K562 (cell line): ENCODE results near the gene RPL7L1. TPM values are rescaled to one million over a fixed set of nuclear protein-coding genes. Genes with fewer than 3 reads are reported as not detected.

Experiments
- ADNP ChIP-seq: fragments of 200-800 bp; sonication (Bioruptor generic); IDR thresholded peaks from 2 replicates; pipeline ENCODE4 v1.6.1; 2016; ENCODE audit warnings: missing genetic modification characterization, missing compliant biosample characterization
- ARID4B ChIP-seq: sonication (generic); formaldehyde crosslinking; IDR thresholded peaks from 2 replicates; pipeline ENCODE4 v1.8.0; 2022; ENCODE audit warnings: mild to moderate bottlenecking, missing genetic modification reagents
- DMBX1 ChIP-seq: fragments of 250-450 bp; sonication (Bioruptor Pico); IDR thresholded peaks from 2 replicates; pipeline ENCODE4 v1.8.0; 2022; ENCODE audit warnings: inconsistent platforms, mild to moderate bottlenecking, moderate library complexity, borderline replicate concordance
- FOXK2 ChIP-seq, 2 experiments: fragments of 450-650 bp; IDR thresholded peaks in 1 of 2; conservative IDR thresholded peaks in 1 of 2; 2 replicates each; pipeline ENCODE4 v1.6.1; 2016; ENCODE audit warnings: low read depth in 2 of 2, mild to moderate bottlenecking in 1 of 2
- FUS ChIP-seq: fragments of 200-400 bp; formaldehyde crosslinking; optimal IDR thresholded peaks from 2 replicates; pipeline ENCODE3; 2017; ENCODE audit warnings: low read depth, low read length
- KLF1 ChIP-seq: fragments of 450-650 bp; IDR thresholded peaks from 2 replicates; pipeline ENCODE4 v1.6.1; 2016; ENCODE audit warnings: missing genetic modification characterization, missing compliant biosample characterization
- KLF16 ChIP-seq: IDR thresholded peaks from 2 replicates; pipeline ENCODE4 v1.6.1; 2016; ENCODE audit warnings: antibody characterized with exemption
- RBBP5 ChIP-seq: fragments of 200-600 bp; sonication (generic); IDR thresholded peaks from 2 replicates; pipeline ENCODE4 v1.6.1; 2012; ENCODE audit warnings: borderline replicate concordance, mild to moderate bottlenecking, low read length, control low read depth, inconsistent platforms; ENCODE audit not compliant: insufficient read depth, poor library complexity, severe bottlenecking
- SPI1 ChIP-seq: IDR thresholded peaks from 2 replicates; pipeline ENCODE4 v1.6.1; 2011; ENCODE audit warnings: low read depth, low read length, control low read depth, borderline replicate concordance
- SRSF3 ChIP-seq: fragments of 200-400 bp; formaldehyde crosslinking; IDR thresholded peaks from 2 replicates; pipeline ENCODE4 v1.6.1; 2016; ENCODE audit warnings: mild to moderate bottlenecking, low read length, moderate library complexity; ENCODE audit not compliant: insufficient read depth
- SUPT5H ChIP-seq: fragments of 450-650 bp; IDR thresholded peaks from 2 replicates; pipeline ENCODE4 v1.6.1; 2016
- TAF7 ChIP-seq: fragments of 450-650 bp; IDR thresholded peaks from 2 replicates; pipeline ENCODE4 v1.6.1; 2016; ENCODE audit warnings: missing genetic modification characterization, missing compliant biosample characterization
- U2AF2 ChIP-seq: fragments of 200-400 bp; formaldehyde crosslinking; optimal IDR thresholded peaks from 2 replicates; pipeline ENCODE3; 2017; ENCODE audit warnings: low read depth, mild to moderate bottlenecking, low read length
- ZBTB17 ChIP-seq: fragments of 450-650 bp; formaldehyde crosslinking; IDR thresholded peaks from 2 replicates; pipeline ENCODE4 v1.4.0; 2020; ENCODE audit warnings: mild to moderate bottlenecking
- ZBTB26 ChIP-seq: fragments of 450-650 bp; formaldehyde crosslinking; IDR thresholded peaks from 2 replicates; pipeline ENCODE4 v1.4.0; 2022; ENCODE audit warnings: missing genetic modification characterization
- polyA plus RNA-seq, 8 experiments: library from polyadenylated mRNA; depleted of rRNA in 4 of 8; stranded (reverse) in 5 of 8; unstranded in 3 of 8; fragments of >200 nt; fragmentation: Nextera tagmentation in 2 of 8; fragmentation: Illumina TruSeq in 1 of 8; extraction: Ambion mirVana in 2 of 8; extraction: Trizol in 1 of 8; gene quantifications; 2 replicates each; pipeline versions ENCODE4 v1.2.1 to v1.2.3, GENCODE V29; 2011 to 2014; ENCODE audit warnings: inconsistent platforms in 1 of 8, missing spikeins in 1 of 8
- total RNA-seq, 7 experiments: library from RNA; depleted of rRNA in 6 of 7; stranded (reverse); fragments of >200 nt in 6 of 7; fragmentation: Illumina TruSeq in 2 of 7; extraction: Trizol in 2 of 7; gene quantifications; 2 replicates each; pipeline versions ENCODE4 v1.2.1 to v1.2.3, GENCODE V29; 2011 to 2021; ENCODE audit warnings: low replicate concordance in 1 of 7
- TF ChIP-seq, protein P1 (sequence below): fragments of 450-650 bp; formaldehyde crosslinking; IDR thresholded peaks from 2 replicates; pipeline ENCODE4 v1.4.0; 2020; ENCODE audit warnings: mild to moderate bottlenecking
- TF ChIP-seq, protein P2 (sequence below), 2 experiments: IDR thresholded peaks in 1 of 2; conservative IDR thresholded peaks in 1 of 2; 2 replicates each; pipeline ENCODE4 v1.6.1; 2016; ENCODE audit warnings: low read depth in 2 of 2, mild to moderate bottlenecking in 1 of 2, missing compliant biosample characterization in 1 of 2, missing genetic modification characterization in 1 of 2, moderate library complexity in 1 of 2
- TF ChIP-seq, protein P3 (sequence below): sonication (generic); formaldehyde crosslinking; IDR thresholded peaks from 2 replicates; pipeline ENCODE4 v1.8.0; 2022; ENCODE audit warnings: missing genetic modification reagents, mild to moderate bottlenecking, borderline replicate concordance

RPL7L1 gene
- total and polyA plus RNA-seq, 9 of the 15 experiments (the other 6 are each of a cell fraction or from before 2014, with no cell fraction given): 129 to 259 (median 164) TPM

DNA sequence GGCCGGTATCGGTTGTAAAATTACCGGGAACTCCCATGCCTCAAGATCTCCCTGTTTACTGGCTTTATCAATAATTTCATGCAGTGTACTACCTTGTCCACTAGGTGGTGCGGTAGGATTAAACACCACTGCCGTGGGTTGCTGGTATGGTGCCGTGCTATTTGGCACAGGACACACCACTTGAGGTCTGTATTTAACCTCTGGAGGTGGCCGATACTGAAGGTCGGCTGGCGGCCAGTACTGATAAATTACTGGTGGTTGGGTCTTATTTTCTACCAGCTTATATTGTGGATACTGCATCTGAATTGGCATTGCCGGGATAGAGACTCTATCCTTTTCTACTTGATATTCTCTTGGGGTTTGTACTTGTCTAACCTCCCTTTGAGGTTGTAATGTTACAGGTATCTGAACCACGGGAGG lies 22.1 kb downstream of the RPL7L1 start (continued):
- TF ChIP-seq, protein P1, sequence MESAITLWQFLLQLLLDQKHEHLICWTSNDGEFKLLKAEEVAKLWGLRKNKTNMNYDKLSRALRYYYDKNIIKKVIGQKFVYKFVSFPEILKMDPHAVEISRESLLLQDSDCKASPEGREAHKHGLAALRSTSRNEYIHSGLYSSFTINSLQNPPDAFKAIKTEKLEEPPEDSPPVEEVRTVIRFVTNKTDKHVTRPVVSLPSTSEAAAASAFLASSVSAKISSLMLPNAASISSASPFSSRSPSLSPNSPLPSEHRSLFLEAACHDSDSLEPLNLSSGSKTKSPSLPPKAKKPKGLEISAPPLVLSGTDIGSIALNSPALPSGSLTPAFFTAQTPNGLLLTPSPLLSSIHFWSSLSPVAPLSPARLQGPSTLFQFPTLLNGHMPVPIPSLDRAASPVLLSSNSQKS (CRISPR knock-in tag): no peak
- TF ChIP-seq, protein P2, sequence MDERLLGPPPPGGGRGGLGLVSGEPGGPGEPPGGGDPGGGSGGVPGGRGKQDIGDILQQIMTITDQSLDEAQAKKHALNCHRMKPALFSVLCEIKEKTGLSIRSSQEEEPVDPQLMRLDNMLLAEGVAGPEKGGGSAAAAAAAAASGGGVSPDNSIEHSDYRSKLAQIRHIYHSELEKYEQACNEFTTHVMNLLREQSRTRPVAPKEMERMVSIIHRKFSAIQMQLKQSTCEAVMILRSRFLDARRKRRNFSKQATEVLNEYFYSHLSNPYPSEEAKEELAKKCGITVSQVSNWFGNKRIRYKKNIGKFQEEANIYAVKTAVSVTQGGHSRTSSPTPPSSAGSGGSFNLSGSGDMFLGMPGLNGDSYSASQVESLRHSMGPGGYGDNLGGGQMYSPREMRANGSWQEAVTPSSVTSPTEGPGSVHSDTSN (CRISPR knock-in tag; IDR thresholded peaks at IDR 0.05; ENCODE audit: low read depth): no peak
- TF ChIP-seq, protein P2 (tag; conservative IDR thresholded peaks at IDR 0.05; ENCODE audit: low read depth): no peak
- TF ChIP-seq TAF7 (no peak), SUPT5H (no peak), ZBTB17 (CRISPR knock-in tag) (no peak), U2AF2 (no peak), RBBP5 (no peak), SRSF3 (no peak), ADNP (tag) (no peak), KLF16 (no peak), KLF1 (tag) (no peak), ZBTB26 (CRISPR knock-in tag) (no peak), ARID4B (no peak), DMBX1 (CRISPR knock-in tag) (no peak), FOXK2 (conservative IDR thresholded peaks at IDR 0.05 in 1 of 2, IDR thresholded peaks at IDR 0.05 in 1 of 2; ENCODE audit: low read depth in 2 of 2) (peak; percentile 84 to 87), SPI1 (no peak), FUS (no peak)
- TF ChIP-seq, protein P3, sequence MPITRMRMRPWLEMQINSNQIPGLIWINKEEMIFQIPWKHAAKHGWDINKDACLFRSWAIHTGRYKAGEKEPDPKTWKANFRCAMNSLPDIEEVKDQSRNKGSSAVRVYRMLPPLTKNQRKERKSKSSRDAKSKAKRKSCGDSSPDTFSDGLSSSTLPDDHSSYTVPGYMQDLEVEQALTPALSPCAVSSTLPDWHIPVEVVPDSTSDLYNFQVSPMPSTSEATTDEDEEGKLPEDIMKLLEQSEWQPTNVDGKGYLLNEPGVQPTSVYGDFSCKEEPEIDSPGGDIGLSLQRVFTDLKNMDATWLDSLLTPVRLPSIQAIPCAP: no peak
